ENCODE measurements around the gene MRPL23.

- TF ChIP-seq, protein P1, sequence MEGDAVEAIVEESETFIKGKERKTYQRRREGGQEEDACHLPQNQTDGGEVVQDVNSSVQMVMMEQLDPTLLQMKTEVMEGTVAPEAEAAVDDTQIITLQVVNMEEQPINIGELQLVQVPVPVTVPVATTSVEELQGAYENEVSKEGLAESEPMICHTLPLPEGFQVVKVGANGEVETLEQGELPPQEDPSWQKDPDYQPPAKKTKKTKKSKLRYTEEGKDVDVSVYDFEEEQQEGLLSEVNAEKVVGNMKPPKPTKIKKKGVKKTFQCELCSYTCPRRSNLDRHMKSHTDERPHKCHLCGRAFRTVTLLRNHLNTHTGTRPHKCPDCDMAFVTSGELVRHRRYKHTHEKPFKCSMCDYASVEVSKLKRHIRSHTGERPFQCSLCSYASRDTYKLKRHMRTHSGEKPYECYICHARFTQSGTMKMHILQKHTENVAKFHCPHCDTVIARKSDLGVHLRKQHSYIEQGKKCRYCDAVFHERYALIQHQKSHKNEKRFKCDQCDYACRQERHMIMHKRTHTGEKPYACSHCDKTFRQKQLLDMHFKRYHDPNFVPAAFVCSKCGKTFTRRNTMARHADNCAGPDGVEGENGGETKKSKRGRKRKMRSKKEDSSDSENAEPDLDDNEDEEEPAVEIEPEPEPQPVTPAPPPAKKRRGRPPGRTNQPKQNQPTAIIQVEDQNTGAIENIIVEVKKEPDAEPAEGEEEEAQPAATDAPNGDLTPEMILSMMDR (conservative IDR thresholded peaks at IDR 0.05) = no peak
- TF ChIP-seq EZH2 (IDR thresholded peaks at IDR 0.05; ENCODE audit: low read depth) = no peak
Measured at GRCh38 chr11:1915795-1916131, 31.4 kb upstream of the MRPL23 start.
